GM13976 (cell line): ENCODE results near the gene AKIRIN2.

Source experiments
- DNase-seq: peaks from one replicate; pipeline ENCODE4 v3.0.0; 2012; ENCODE audit warnings: low spot score
- CTCF ChIP-seq: IDR thresholded peaks from 2 replicates; pipeline ENCODE4 v1.5.1; 2012; ENCODE audit warnings: borderline replicate concordance, mild to moderate bottlenecking; ENCODE audit not compliant: insufficient read depth; ENCODE audit errors: extremely low read depth, missing control alignments, control extremely low read depth
- in situ Hi-C: fragments of 300-500 bp; cut with MboI; formaldehyde crosslinking; loops from one replicate; pipeline ENCODE4 v1.12.0; 2022; ENCODE audit warnings: low sequenced_read_pairs, mixed read lengths, inconsistent platforms; ENCODE audit not compliant: unreplicated experiment

AKIRIN2 gene

DNA sequence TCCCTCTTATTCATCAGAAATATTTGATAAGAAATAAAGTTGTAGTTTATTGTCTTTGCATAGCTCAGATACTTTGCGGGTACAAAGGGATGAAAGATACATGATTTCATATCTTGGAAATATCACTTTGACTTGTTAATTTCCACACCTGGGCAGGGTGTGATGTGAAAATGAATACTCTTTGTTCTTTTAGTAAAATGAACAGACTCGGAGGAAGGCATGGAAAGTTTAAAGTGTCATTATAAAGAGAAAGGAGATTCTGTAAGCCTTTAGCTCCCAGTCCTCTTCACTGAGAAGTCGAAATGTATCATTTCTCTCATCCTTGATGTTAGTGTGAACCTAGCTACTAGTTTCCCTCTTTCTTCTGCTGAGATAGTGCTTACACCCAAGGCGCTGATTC is 36.7 kb upstream of the AKIRIN2 start:
- DNase-seq = no peak
- in situ Hi-C loops = no loop called here
- TF ChIP-seq CTCF = no peak

DNA sequence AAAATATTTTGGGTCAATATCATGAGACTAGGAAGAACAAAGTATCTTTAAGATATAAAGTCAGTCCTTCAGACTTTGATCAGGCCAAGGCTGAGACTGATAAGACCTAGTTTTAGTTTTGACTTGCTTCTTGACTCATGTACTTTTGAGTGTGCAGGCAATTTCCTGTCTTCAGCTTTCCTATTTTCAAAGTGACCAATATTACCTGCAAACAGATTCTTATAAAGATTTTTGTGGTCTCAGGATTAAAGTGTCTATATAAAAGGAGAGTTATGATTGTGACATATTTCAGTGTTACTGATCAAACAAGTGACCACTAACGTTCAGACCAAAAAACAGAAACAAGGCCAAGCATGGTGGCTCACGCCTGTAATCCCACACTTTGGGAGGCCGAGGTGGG is 36.0 kb upstream of the AKIRIN2 start:
- in situ Hi-C loops = no loop called here
- DNase-seq = no peak
- no peak for TF ChIP-seq CTCF

DNA sequence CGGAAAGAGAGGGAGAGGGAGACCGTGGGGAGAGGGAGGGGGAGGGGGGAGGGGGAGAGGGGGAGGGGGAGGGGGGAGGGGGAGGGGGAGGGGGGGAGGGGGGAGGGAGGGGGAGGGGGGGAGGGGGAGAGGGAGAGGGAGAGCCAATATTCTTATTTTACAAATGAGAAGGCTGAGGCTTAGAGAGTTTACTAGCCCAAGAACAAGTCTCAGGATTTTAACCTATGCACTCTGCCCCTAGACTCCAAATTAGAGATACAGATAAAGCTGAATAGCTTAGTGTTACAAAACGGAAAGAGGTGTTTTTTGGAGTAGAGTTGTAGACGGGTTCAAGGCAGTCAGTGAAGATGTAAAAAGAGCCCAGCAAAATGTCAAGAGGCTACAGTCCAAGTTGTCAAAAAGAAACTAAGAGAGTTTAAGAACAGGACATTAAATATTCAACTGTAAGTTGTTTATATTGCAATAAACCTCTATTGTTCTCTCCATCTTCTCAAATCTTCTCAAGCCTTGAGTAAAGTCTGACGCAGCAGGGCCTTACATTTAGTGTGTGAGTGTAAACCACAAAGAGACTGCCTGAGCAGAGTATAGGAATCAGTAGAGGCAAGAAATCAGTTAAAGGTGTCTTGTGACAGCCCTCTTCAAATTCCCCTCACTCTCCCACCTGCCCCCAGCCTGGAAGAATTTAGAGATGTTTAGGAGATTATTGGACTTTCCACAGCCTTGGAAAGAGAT is 34.9 kb upstream of the AKIRIN2 start:
- in situ Hi-C loops = no loop called here
- TF ChIP-seq CTCF = no peak

DNA sequence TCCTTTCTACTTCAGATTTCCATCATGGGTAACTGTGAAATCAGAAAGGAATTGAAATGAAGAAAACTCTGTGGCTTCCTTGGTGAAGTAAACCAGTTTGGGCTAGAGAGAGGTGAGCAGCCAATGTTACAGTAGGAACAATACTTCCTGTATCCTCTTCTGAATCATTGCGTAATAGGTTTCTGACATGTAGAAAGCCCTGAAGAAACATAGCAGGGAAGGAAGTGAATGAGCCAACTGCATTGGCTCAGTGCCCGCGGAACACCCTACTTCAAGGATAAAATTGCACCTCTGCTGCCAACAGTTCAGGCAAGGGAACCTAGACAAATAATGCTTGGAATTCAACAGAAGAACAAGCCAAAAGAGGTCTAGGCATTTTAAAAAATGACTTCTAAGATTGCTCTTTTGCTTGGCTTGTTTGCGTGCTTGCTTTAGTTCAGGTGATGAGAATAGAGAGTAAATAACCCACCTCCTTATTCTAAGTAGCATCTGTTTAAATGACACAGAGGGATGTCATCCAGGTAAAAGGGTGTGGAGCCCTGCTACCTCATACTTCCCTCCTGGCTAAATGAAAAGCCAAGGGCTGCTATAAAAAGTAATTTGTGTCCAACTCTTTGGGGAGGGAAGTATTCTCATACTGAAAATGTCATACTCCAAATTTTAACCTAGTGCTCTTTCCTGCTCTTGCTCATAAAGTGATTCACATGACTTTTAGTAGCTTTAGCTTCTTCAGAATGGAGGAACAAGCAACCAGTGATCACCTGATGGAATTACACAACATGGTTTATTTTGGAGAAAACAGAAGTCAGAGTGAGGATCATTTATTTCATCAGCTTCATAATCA is 30.0 kb upstream of the AKIRIN2 start:
- no peak for DNase-seq
- no peak for TF ChIP-seq CTCF
- in situ Hi-C loops = no loop called here

More for the DNA sequence above, 34.9 kb upstream of the AKIRIN2 start:
- no peak for DNase-seq

DNA sequence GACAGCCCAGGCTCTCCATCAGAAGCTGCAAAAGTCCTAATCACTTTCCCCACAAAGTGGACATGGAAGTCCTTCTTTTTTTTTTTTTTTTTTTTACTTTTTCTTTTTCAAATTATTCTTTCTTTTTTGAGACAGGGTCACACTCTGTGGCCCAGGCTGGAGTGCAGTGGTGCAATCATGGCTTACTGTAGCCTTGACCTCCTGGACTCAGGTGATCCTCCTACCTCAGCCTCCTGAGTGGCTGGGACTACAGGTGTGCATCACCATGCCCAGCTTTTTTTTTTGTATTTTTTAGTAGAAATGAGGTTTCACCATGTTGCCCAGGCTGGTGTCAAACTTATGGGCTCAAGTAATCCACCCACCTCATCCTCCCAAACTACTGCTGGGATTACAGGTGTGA is 29.0 kb upstream of the AKIRIN2 start:
- in situ Hi-C loops = no loop called here
- no peak for DNase-seq
- no peak for TF ChIP-seq CTCF

- no peak for DNase-seq
- TF ChIP-seq CTCF = no peak
- in situ Hi-C loops = no loop called here
These were observed 28.1 kb upstream of the AKIRIN2 start for GRCh38 chr6:87729965-87730719.
